ENCODE data around the gene PDE1C. TPM values are rescaled to one million over a fixed set of nuclear protein-coding genes. Genes with fewer than 3 reads are reported as not detected.
A peak's percentile ranks its signal among the peaks of the same experiment; 100 is the strongest.

Gene PDE1C
- total RNA-seq, 2 donors from 2014 or later: 0.26 to 0.60 TPM

- peaks cover 40% of the 10 kb centered on the region for H3K27me3 Mint-ChIP-seq (ENCODE audit: insufficient read depth)
- H3K4me3 Mint-ChIP-seq: no peak overlapping the region
Measured at GRCh38 chr7:32116436-32116835, 46.2 kb upstream of the PDE1C start.

GRCh38 chr7:32115831-32116230 lies 45.6 kb upstream of the PDE1C start:
- H3K4me3 ChIP-seq (ENCODE audit: low read length): no peak overlapping the region
- DNase-seq: no peak
- H3K9me3 Mint-ChIP-seq: peaks cover 20% of the 10 kb centered on the region
- H3K27me3 Mint-ChIP-seq (ENCODE audit: insufficient read depth): peaks cover 37% of the 10 kb centered on the region
- peaks cover 15% of the 10 kb centered on the region for H3K9me3 ChIP-seq (ENCODE audit: control insufficient read depth, low read length)
- 79 to 100% methylated on average over 1 of the region's 1 CpG for WGBS, 2 experiments (ENCODE audit: insufficient coverage in 1 of 2, insufficient read length in 1 of 2)
- no peaks in the 10 kb centered on the region for H3K27me3 ChIP-seq (ENCODE audit: control insufficient read depth, insufficient read depth, low read length, poor library complexity, severe bottlenecking)
- H3K27ac Mint-ChIP-seq: no peak overlapping the region
- no peak overlapping the region for H3K4me3 Mint-ChIP-seq
- no peaks in the 10 kb centered on the region for H3K36me3 Mint-ChIP-seq (ENCODE audit: low read depth)
- H3K36me3 ChIP-seq (ENCODE audit: control insufficient read depth, insufficient read depth, low read length): no peaks in the 10 kb centered on the region
- no peak overlapping the region for H3K9ac ChIP-seq (ENCODE audit: extremely low read depth, low read length, poor library complexity, severe bottlenecking)
- no peaks in the 10 kb centered on the region for H3K4me1 ChIP-seq (ENCODE audit: control insufficient read depth, insufficient read depth, low read length)
- H3K4me1 Mint-ChIP-seq: peaks cover 3% of the 10 kb centered on the region
- no peak for TF ChIP-seq CTCF (conservative IDR thresholded peaks at IDR 0.05)
- no peak overlapping the region for H3K27ac ChIP-seq (ENCODE audit: low read depth, low read length)

More at GRCh38 chr7:32116436-32116835, 46.2 kb upstream of the PDE1C start:
- H3K27ac Mint-ChIP-seq: no peak overlapping the region
- Histone ChIP-seq H3K27ac (ENCODE audit: low read depth, low read length) (no peak overlapping the region), H3K27me3 (ENCODE audit: control insufficient read depth, insufficient read depth, low read length, poor library complexity, severe bottlenecking) (no peaks in the 10 kb centered on the region), H3K4me1 (ENCODE audit: control insufficient read depth, insufficient read depth, low read length) (no peaks in the 10 kb centered on the region), H3K9ac (ENCODE audit: extremely low read depth, low read length, poor library complexity, severe bottlenecking) (no peak overlapping the region), H3K36me3 (ENCODE audit: control insufficient read depth, insufficient read depth, low read length) (no peaks in the 10 kb centered on the region), H3K9me3 (ENCODE audit: control insufficient read depth, low read length) (peaks cover 9% of the 10 kb centered on the region), H3K4me3 (ENCODE audit: low read length) (no peak overlapping the region)
- H3K36me3 Mint-ChIP-seq (ENCODE audit: low read depth): no peaks in the 10 kb centered on the region
- no peak for TF ChIP-seq CTCF (conservative IDR thresholded peaks at IDR 0.05)
- peak; percentile 45 for DNase-seq
- peaks cover 3% of the 10 kb centered on the region for H3K4me1 Mint-ChIP-seq
- H3K9me3 Mint-ChIP-seq: peaks cover 14% of the 10 kb centered on the region

GRCh38 chr7:32108651-32109050 lies 38.4 kb upstream of the PDE1C start:
- Mint-ChIP-seq H3K9me3 (peaks cover 23% of the 10 kb centered on the region), H3K27me3 (ENCODE audit: insufficient read depth) (peaks cover 23% of the 10 kb centered on the region), H3K36me3 (ENCODE audit: low read depth) (no peaks in the 10 kb centered on the region), H3K4me3 (no peak overlapping the region), H3K27ac (no peak overlapping the region), H3K4me1 (no peaks in the 10 kb centered on the region)
- no peak overlapping the region for H3K27ac ChIP-seq (ENCODE audit: low read depth, low read length)
- no peak for TF ChIP-seq CTCF (conservative IDR thresholded peaks at IDR 0.05)
- no peak for DNase-seq
- H3K4me3 ChIP-seq (ENCODE audit: low read length): no peak overlapping the region
- H3K4me1 ChIP-seq (ENCODE audit: control insufficient read depth, insufficient read depth, low read length): no peaks in the 10 kb centered on the region
- H3K36me3 ChIP-seq (ENCODE audit: control insufficient read depth, insufficient read depth, low read length): no peaks in the 10 kb centered on the region
- no peak overlapping the region for H3K9ac ChIP-seq (ENCODE audit: extremely low read depth, low read length, poor library complexity, severe bottlenecking)
- 90 to 100% methylated on average over 1 to 2 of the region's 2 CpGs for WGBS, 2 experiments (ENCODE audit: insufficient coverage in 1 of 2, insufficient read length in 1 of 2)
- H3K27me3 ChIP-seq (ENCODE audit: control insufficient read depth, insufficient read depth, low read length, poor library complexity, severe bottlenecking): no peaks in the 10 kb centered on the region
- H3K9me3 ChIP-seq (ENCODE audit: control insufficient read depth, low read length): peaks cover 16% of the 10 kb centered on the region

All from endodermal cell (in vitro differentiated cells).